Activated CD8-positive, alpha-beta T cell treated with anti-CD3 and anti-CD28 coated beads, Interleukin-2, amount 10 ng/mL, durations not matched to agents 7 days and 5 days (primary cell): ENCODE measurements around the gene GRID1. TPM values are rescaled to one million over a fixed set of nuclear protein-coding genes. Genes with fewer than 3 reads are reported as not detected.

Experiments
- ATAC-seq: fragments of 150-1000 bp; cut with Tn5 transposase; one replicate; pipeline ENCODE4 v1.10.0; 2021; ENCODE audit warnings: moderate library complexity
- CTCF ChIA-PET: fragments of 350-600 bp; sonication (Branson Sonifier 250); formaldehyde crosslinking; loops from one replicate; lab custom pipeline; 2021; ENCODE audit warnings: antibody characterized with exemption; lab: Charles Lee
- POLR2A ChIA-PET: fragments of 350-600 bp; sonication (Branson Sonifier 250); formaldehyde crosslinking; loops from one replicate; lab custom pipeline; 2021; ENCODE audit warnings: antibody characterized with exemption; lab: Charles Lee
- DNase-seq: peaks from one replicate; pipeline ENCODE4 v3.0.0-alpha.2; 2020
- H3K27ac Mint-ChIP-seq: one replicate; pipeline ENCODE4 v1.8.0; 2021; ENCODE audit warnings: mild to moderate bottlenecking, mixed read lengths
- H3K27me3 Mint-ChIP-seq: one replicate; pipeline ENCODE4 v1.8.0; 2021; ENCODE audit warnings: low read depth, mixed read lengths
- H3K36me3 Mint-ChIP-seq: one replicate; pipeline ENCODE4 v1.8.0; 2021; ENCODE audit warnings: low read depth, mixed read lengths
- H3K4me1 Mint-ChIP-seq: one replicate; pipeline ENCODE4 v1.8.0; 2021; ENCODE audit warnings: low read depth, mixed read lengths
- H3K4me3 Mint-ChIP-seq: one replicate; pipeline ENCODE4 v1.8.0; 2021; ENCODE audit warnings: mild to moderate bottlenecking, mixed read lengths
- H3K9me3 Mint-ChIP-seq: one replicate; pipeline ENCODE4 v1.8.0; 2022; ENCODE audit warnings: mixed read lengths; ENCODE audit not compliant: insufficient read depth
- total RNA-seq, 2 experiments: library from RNA; stranded (reverse); gene quantifications; one replicate each; pipeline ENCODE4 v1.2.3, GENCODE V29; 2021

Gene GRID1
- total RNA-seq, 2 experiments from 2014 or later, result not detected

GRCh38 chr10:85926986-85927385, 439.6 kb downstream of the GRID1 start:
- DNase-seq (no peak), ATAC-seq (no peak)
- ChIA-PET POLR2A (no interaction called here), CTCF (no interaction called here)
- Mint-ChIP-seq H3K27me3 (peaks cover 2% of the 10 kb centered on the region), H3K27ac (no peak overlapping the region), H3K4me3 (no peak overlapping the region), H3K36me3 (no peaks in the 10 kb centered on the region), H3K9me3 (no peaks in the 10 kb centered on the region), H3K4me1 (no peaks in the 10 kb centered on the region)

GRCh38 chr10:85926136-85926535, 440.5 kb downstream of the GRID1 start:
- DNase-seq, result no peak
- CTCF ChIA-PET, result no interaction called here
- H3K27me3 Mint-ChIP-seq, result no peaks in the 10 kb centered on the region
- no peak for ATAC-seq
- no peaks in the 10 kb centered on the region for H3K9me3 Mint-ChIP-seq
- H3K27ac Mint-ChIP-seq, result no peak overlapping the region
- POLR2A ChIA-PET, result no interaction called here
- H3K4me1 Mint-ChIP-seq, result no peaks in the 10 kb centered on the region
- no peak overlapping the region for H3K4me3 Mint-ChIP-seq
- H3K36me3 Mint-ChIP-seq, result no peaks in the 10 kb centered on the region

- Mint-ChIP-seq H3K27me3 (no peaks in the 10 kb centered on the region), H3K27ac (no peak overlapping the region), H3K9me3 (no peaks in the 10 kb centered on the region), H3K4me1 (no peaks in the 10 kb centered on the region), H3K4me3 (no peak overlapping the region), H3K36me3 (no peaks in the 10 kb centered on the region)
- CTCF ChIA-PET, result no interaction called here
- POLR2A ChIA-PET, result interaction anchor here (0.6 kb wide), 1 partner anchor 36 kb away, joined by 3 read pairs; no protein-coding TSS in a partner anchor
- ATAC-seq, result no peak
- no peak for DNase-seq
These were observed 441.3 kb downstream of the GRID1 start for GRCh38 chr10:85925201-85925750.

- no peak overlapping the region for H3K4me3 Mint-ChIP-seq
- no peaks in the 10 kb centered on the region for H3K9me3 Mint-ChIP-seq
- H3K4me1 Mint-ChIP-seq, result no peaks in the 10 kb centered on the region
- ChIA-PET CTCF (no interaction called here), POLR2A (interaction anchor here (0.6 kb wide), 1 partner anchor 37 kb away, joined by 3 read pairs; no protein-coding TSS in a partner anchor)
- ATAC-seq, result no peak
- H3K27me3 Mint-ChIP-seq, result no peaks in the 10 kb centered on the region
- DNase-seq, result no peak
- no peak overlapping the region for H3K27ac Mint-ChIP-seq
- no peaks in the 10 kb centered on the region for H3K36me3 Mint-ChIP-seq
These were observed 442.1 kb downstream of the GRID1 start for GRCh38 chr10:85924382-85925102.

GRCh38 chr10:85922356-85923129, 444.1 kb downstream of the GRID1 start:
- Mint-ChIP-seq H3K4me1 (no peaks in the 10 kb centered on the region), H3K36me3 (no peaks in the 10 kb centered on the region), H3K9me3 (no peaks in the 10 kb centered on the region), H3K27me3 (no peaks in the 10 kb centered on the region), H3K4me3 (no peak overlapping the region), H3K27ac (no peak overlapping the region)
- ChIA-PET POLR2A (no interaction called here), CTCF (no interaction called here)
- no peak for DNase-seq
- no peak for ATAC-seq

- H3K36me3 Mint-ChIP-seq, result no peaks in the 10 kb centered on the region
- H3K27ac Mint-ChIP-seq, result no peak overlapping the region
- ATAC-seq, result no peak
- no peak overlapping the region for H3K4me3 Mint-ChIP-seq
- CTCF ChIA-PET, result no interaction called here
- POLR2A ChIA-PET, result no interaction called here
- no peak for DNase-seq
- H3K4me1 Mint-ChIP-seq, result no peaks in the 10 kb centered on the region
- no peaks in the 10 kb centered on the region for H3K27me3 Mint-ChIP-seq
- H3K9me3 Mint-ChIP-seq, result no peaks in the 10 kb centered on the region
These were observed 444.8 kb downstream of the GRID1 start for GRCh38 chr10:85921789-85922188.

GRCh38 chr10:85920311-85920710, 446.3 kb downstream of the GRID1 start:
- no peak for DNase-seq
- no peak for ATAC-seq
- Mint-ChIP-seq H3K9me3 (no peaks in the 10 kb centered on the region), H3K4me1 (no peaks in the 10 kb centered on the region), H3K4me3 (no peak overlapping the region), H3K36me3 (no peaks in the 10 kb centered on the region), H3K27ac (no peak overlapping the region), H3K27me3 (no peaks in the 10 kb centered on the region)
- POLR2A ChIA-PET, result no interaction called here
- CTCF ChIA-PET, result no interaction called here

DNA sequence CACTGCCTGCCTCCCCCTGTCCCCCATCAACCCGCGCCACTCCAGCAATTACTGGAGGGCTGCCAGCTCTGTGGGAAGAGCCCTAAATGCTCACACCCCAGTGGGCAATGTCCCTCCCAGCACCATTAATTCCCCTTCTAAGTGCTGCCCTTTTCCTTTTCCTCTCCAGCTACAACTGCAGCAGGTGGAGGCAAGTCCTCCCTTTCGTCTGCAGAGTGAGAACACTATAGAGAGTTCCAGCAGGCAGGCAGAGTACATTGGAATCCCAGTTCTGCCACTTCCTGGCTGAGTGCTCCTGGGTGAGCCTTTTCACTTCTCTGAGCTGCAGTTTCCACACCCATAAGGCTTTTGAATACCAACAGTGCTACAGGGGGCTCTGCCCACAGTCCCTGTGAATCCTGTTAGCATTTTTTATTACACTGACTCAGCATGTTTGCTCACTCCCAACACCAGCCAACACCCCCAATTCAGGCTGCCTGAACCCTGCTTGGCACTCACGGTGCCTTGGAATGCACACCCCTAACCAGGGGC, 447.0 kb downstream of the GRID1 start:
- Mint-ChIP-seq H3K27me3 (no peaks in the 10 kb centered on the region), H3K4me1 (no peaks in the 10 kb centered on the region), H3K27ac (no peak overlapping the region), H3K36me3 (no peaks in the 10 kb centered on the region), H3K9me3 (no peaks in the 10 kb centered on the region), H3K4me3 (no peak overlapping the region)
- DNase-seq (no peak), ATAC-seq (no peak)
- CTCF ChIA-PET, result no interaction called here
- POLR2A ChIA-PET, result no interaction called here

GRCh38 chr10:85918371-85918770, 448.2 kb downstream of the GRID1 start:
- ChIA-PET CTCF (no interaction called here), POLR2A (no interaction called here)
- DNase-seq, result no peak
- no peaks in the 10 kb centered on the region for H3K9me3 Mint-ChIP-seq
- H3K4me1 Mint-ChIP-seq, result no peaks in the 10 kb centered on the region
- no peak overlapping the region for H3K27ac Mint-ChIP-seq
- H3K27me3 Mint-ChIP-seq, result no peaks in the 10 kb centered on the region
- no peaks in the 10 kb centered on the region for H3K36me3 Mint-ChIP-seq
- ATAC-seq, result no peak
- H3K4me3 Mint-ChIP-seq, result no peak overlapping the region

GRCh38 chr10:85917601-85918000, 449.0 kb downstream of the GRID1 start:
- CTCF ChIA-PET, result no interaction called here

DNA sequence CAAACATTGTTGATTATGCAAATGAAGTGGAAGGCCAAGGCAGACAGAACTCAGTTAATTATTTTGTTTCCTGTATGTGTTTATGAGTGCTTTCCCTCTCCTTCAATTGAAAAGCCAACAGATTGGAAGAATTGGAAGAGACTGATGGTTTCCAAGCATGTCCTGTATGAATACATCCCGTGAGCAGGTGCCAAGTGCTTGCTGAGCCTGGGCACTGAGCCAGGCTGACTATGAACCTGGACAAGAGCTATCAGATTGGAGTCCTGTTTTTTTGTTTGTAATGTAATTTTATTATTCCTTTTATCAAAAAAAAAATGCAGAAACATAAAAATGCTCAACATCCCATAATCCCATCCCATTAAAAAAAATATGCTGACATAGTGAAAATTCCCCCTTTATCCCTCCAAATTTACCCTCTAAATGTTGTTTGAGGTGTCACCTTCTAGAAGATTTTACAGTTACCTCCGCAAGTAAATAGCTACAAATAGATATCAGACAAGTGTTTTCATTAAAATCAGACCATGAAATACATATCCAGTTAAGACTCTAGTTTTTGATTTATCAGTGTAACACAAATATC, 449.5 kb downstream of the GRID1 start:
- no peaks in the 10 kb centered on the region for H3K9me3 Mint-ChIP-seq
- ChIA-PET CTCF (no interaction called here), POLR2A (no interaction called here)
- no peaks in the 10 kb centered on the region for H3K4me1 Mint-ChIP-seq
- no peak overlapping the region for H3K4me3 Mint-ChIP-seq
- no peak for DNase-seq
- no peaks in the 10 kb centered on the region for H3K27me3 Mint-ChIP-seq
- no peaks in the 10 kb centered on the region for H3K36me3 Mint-ChIP-seq
- ATAC-seq, result no peak
- no peak overlapping the region for H3K27ac Mint-ChIP-seq

More at GRCh38 chr10:85917601-85918000, 449.0 kb downstream of the GRID1 start:
- H3K27me3 Mint-ChIP-seq, result no peaks in the 10 kb centered on the region
- H3K36me3 Mint-ChIP-seq, result no peaks in the 10 kb centered on the region
- no peak overlapping the region for H3K4me3 Mint-ChIP-seq
- H3K27ac Mint-ChIP-seq, result no peak overlapping the region
- DNase-seq (no peak), ATAC-seq (no peak)
- no peaks in the 10 kb centered on the region for H3K4me1 Mint-ChIP-seq
- H3K9me3 Mint-ChIP-seq, result no peaks in the 10 kb centered on the region
- POLR2A ChIA-PET, result no interaction called here

GRCh38 chr10:85916286-85916685, 450.3 kb downstream of the GRID1 start:
- Mint-ChIP-seq H3K36me3 (no peaks in the 10 kb centered on the region), H3K4me1 (no peaks in the 10 kb centered on the region), H3K4me3 (no peak overlapping the region), H3K27me3 (no peaks in the 10 kb centered on the region), H3K9me3 (no peaks in the 10 kb centered on the region), H3K27ac (no peak overlapping the region)
- ATAC-seq (no peak), DNase-seq (no peak)
- CTCF ChIA-PET, result no interaction called here
- POLR2A ChIA-PET, result no interaction called here
